Measurements from ENCODE around the gene ARRDC4. TPM values are rescaled to one million over a fixed set of nuclear protein-coding genes. Genes with fewer than 3 reads are reported as not detected.

Gene ARRDC4
- total RNA-seq, 1 donor from 2014 or later = 25.4 TPM

- DNase-seq = no peak
These were observed 38.0 kb downstream of the ARRDC4 start for GRCh38 chr15:97998307-97999071.

GRCh38 chr15:98000249-98001203, 40.0 kb downstream of the ARRDC4 start:
- no peak for DNase-seq

GRCh38 chr15:98001663-98002194, 41.2 kb downstream of the ARRDC4 start:
- DNase-seq = no peak

GRCh38 chr15:98002419-98002818, 41.9 kb downstream of the ARRDC4 start:
- DNase-seq = no peak

- DNase-seq = no peak
These were observed 42.4 kb downstream of the ARRDC4 start for GRCh38 chr15:98002866-98003265.

- DNase-seq = no peak
These were observed 43.0 kb downstream of the ARRDC4 start for GRCh38 chr15:98003518-98003917.

GRCh38 chr15:98003996-98004395, 43.5 kb downstream of the ARRDC4 start:
- no peak for DNase-seq

GRCh38 chr15:98005659-98006058, 45.2 kb downstream of the ARRDC4 start:
- no peak for DNase-seq

- DNase-seq = no peak
These were observed 48.7 kb downstream of the ARRDC4 start for GRCh38 chr15:98009169-98009568.

- no peak for DNase-seq
These were observed 49.5 kb downstream of the ARRDC4 start for GRCh38 chr15:98009971-98010370.

GRCh38 chr15:98012354-98012753, 51.9 kb downstream of the ARRDC4 start:
- DNase-seq = no peak

GRCh38 chr15:98013631-98014030, 53.1 kb downstream of the ARRDC4 start:
- no peak for DNase-seq

- DNase-seq = no peak
These were observed 56.9 kb downstream of the ARRDC4 start for GRCh38 chr15:98017150-98017964.

GRCh38 chr15:98018761-98019351, 58.4 kb downstream of the ARRDC4 start:
- no peak for DNase-seq

Data from skin of body (tissue), 2 donors.